GM21423 (cell line): Measurements from ENCODE around the gene MAGEA9B.
A peak's percentile ranks its signal among the peaks of the same experiment; 100 is the strongest.
"Not testable (repeated sequence)": the region's sequence is repeated elsewhere in the genome, so short reads cannot be mapped to it uniquely, and the experiment has no call there.

Experiments used
- ATAC-seq: cut with Tn5 transposase; IDR thresholded peaks from one replicate; pipeline ENCODE4 v1.9.1; 2021; ENCODE audit warnings: mild to moderate bottlenecking, moderate library complexity; ENCODE audit not compliant: unreplicated experiment

The MAGEA9B gene

DNA sequence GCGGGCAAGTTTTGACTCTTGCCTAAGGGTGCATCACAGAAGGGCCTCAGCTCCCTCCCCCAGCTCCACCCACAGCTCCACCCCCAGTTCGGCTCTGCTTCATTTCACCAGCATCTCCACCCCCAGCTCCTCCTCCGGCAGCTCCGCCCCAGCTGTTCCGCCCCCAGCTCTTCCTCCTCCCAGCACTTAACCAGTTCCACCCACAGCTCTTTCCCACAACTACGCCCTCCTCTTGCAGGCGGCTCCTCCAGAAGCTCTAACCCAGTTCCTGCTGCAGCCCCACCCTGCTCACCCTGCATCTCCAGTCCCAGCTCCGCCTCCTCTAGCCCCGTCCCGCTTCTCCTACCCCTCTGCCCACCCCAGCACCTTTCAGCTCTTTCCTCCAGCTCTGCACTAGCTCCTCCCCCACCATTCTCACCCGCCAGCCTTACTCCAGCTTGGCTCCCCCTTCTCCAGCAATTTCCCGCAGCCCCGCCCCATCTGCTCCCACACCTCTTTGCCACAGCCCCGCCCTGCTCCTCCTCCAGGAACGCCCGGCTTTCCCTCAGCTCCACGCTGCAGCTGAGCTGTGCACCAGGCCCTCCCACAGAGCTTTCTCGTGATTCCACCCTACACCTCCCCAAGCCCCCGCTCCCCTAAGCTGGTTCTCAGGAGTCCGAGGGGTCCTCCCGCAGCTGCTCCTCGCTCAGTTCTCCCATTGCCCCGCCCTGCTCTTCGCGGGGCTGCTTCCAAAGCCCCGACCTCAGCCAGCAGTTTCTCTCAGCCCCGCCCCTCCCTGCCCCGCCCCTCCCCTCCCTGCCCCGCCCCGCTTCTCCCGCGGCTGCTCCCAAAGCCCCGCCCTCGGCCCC is 47.8 kb downstream of the MAGEA9B start:
- peak; percentile 48 for ATAC-seq

DNA sequence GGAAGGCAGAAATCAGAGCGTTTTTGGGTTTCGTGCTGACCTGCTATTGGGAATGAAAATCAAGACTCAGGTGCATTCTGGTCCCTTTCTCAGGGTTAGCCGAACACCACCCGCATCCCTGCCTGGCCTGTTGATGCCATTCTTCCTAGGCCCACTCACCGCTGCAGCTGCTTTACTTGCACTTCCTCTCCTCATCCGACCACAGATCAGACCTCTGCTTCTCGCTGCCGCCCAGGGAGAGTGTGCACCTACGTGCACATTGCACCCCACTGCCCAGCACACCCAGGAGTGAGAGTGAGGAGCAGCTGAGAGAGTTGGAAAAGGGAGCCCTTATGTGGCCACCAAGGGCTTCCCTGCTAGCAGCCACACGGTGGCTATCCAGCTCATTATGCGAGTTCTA is 49.8 kb downstream of the MAGEA9B start:
- not testable (repeated sequence) for ATAC-seq

DNA sequence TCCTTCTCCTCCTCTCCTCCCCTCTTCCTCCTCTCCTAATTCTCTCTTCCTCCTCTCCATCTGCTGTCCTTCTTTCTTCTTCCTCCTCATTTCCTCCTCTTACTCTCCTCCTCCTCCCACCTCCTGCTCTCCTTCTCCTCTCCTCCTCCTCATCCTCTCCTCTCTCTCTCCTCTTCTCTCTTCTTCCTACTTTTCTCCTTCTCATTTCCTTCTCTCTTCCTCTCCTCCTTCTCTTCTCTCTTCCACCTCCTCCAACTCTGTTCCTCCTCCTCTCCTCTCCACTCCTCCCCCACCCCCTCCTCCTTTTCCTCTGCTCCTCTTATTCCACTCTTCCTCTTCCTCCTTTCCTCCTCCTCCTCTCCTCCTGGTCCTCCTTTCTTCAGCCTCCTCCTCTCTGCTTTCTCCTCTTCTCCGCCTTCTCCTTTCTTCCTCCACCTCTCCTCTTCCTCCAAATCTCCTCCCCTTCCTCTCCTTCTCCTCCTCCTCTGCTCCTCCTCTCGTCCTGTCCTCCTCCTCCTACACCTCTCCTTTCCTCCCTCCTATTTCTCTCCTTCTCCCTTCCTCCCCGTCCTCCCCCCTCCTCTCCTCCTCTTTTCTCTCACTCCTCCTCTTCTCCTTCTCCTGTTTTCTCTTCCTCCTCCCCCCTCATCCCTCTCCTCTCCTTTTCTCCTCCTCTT is 52.2 kb downstream of the MAGEA9B start:
- not testable (repeated sequence) for ATAC-seq

DNA sequence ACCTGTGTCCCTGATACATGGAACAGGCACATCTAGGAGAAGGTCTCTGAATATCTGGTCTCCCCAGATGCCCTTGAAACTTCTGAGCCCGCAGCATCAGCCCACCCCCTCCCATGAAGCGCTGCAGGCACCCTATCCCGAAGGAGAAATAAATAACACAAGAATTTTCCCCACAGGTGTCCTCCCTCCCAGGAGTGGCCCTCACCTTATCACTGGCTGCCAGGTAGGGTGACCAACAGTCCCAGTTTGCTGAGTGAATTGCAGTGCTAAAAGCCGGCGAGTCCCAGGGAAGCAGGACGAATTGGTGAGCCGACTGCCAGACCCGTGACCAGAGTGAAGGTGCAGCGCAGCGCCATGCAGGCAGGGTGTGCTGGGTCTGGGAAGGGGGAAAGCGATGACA is 53.3 kb downstream of the MAGEA9B start:
- ATAC-seq, result not testable (repeated sequence)

DNA sequence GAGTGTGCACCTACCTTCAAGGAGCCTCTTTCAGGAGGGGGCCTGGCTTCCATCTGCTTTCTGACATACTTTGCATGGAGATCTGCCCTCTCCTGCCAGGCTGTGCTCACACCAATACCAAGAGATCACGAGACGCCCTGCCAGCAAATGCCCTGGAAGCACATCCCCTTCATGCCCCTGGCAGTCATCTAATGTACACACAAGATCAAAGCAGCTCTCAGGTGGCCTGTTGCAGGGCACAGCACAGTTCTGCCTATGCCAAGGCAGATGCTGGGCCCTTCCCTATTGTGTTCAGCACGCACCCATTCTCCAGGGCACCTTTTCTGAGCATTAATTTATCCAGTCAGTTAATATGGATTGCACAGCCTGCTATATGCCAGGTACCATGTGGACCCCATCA is 54.4 kb downstream of the MAGEA9B start:
- ATAC-seq, result not testable (repeated sequence)
